ENCODE data around the gene GALK1.

The GALK1 gene

GRCh38 chr17:75721463-75722011, 43.5 kb downstream of the GALK1 start:
- peak; percentile 72 for ATAC-seq
- TF ChIP-seq ZNF8 (CRISPR knock-in tag; IDR thresholded peaks at IDR 0.05) (no peak), CSDC2 (CRISPR knock-in tag; IDR thresholded peaks at IDR 0.05) (no peak), ZFP30 (CRISPR knock-in tag; IDR thresholded peaks at IDR 0.05) (no peak), SNAI2 (CRISPR knock-in tag; IDR thresholded peaks at IDR 0.05) (no peak), GLIS3 (CRISPR knock-in tag; IDR thresholded peaks at IDR 0.05) (no peak), CREB5 (CRISPR knock-in tag; IDR thresholded peaks at IDR 0.05; ENCODE audit: low read depth) (no peak), PATZ1 (CRISPR knock-in tag; IDR thresholded peaks at IDR 0.05; ENCODE audit: borderline replicate concordance) (no peak), ZNF70 (CRISPR knock-in tag; IDR thresholded peaks at IDR 0.05) (no peak), BACH2 (CRISPR knock-in tag; IDR thresholded peaks at IDR 0.05; ENCODE audit: borderline replicate concordance) (no peak), ARNTL (CRISPR knock-in tag; IDR thresholded peaks at IDR 0.05; ENCODE audit: borderline replicate concordance, low read depth) (no peak), RARB (CRISPR knock-in tag; IDR thresholded peaks at IDR 0.05) (no peak), TOX (CRISPR knock-in tag; IDR thresholded peaks at IDR 0.05; ENCODE audit: borderline replicate concordance) (no peak), TCF4 (CRISPR knock-in tag; IDR thresholded peaks at IDR 0.05; ENCODE audit: borderline replicate concordance) (no peak), ZNF565 (CRISPR knock-in tag; conservative IDR thresholded peaks at IDR 0.05; ENCODE audit: low read depth) (no peak), ISL1 (CRISPR knock-in tag; IDR thresholded peaks at IDR 0.05) (no peak)
- TF ChIP-seq, protein P1, sequence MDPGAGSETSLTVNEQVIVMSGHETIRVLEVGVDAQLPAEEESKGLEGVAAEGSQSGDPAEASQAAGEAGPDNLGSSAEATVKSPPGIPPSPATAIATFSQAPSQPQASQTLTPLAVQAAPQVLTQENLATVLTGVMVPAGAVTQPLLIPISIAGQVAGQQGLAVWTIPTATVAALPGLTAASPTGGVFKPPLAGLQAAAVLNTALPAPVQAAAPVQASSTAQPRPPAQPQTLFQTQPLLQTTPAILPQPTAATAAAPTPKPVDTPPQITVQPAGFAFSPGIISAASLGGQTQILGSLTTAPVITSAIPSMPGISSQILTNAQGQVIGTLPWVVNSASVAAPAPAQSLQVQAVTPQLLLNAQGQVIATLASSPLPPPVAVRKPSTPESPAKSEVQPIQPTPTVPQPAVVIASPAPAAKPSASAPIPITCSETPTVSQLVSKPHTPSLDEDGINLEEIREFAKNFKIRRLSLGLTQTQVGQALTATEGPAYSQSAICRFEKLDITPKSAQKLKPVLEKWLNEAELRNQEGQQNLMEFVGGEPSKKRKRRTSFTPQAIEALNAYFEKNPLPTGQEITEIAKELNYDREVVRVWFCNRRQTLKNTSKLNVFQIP (CRISPR knock-in tag; IDR thresholded peaks at IDR 0.05; ENCODE audit: borderline replicate concordance, low read depth) = no peak
- TF ChIP-seq, protein P2, sequence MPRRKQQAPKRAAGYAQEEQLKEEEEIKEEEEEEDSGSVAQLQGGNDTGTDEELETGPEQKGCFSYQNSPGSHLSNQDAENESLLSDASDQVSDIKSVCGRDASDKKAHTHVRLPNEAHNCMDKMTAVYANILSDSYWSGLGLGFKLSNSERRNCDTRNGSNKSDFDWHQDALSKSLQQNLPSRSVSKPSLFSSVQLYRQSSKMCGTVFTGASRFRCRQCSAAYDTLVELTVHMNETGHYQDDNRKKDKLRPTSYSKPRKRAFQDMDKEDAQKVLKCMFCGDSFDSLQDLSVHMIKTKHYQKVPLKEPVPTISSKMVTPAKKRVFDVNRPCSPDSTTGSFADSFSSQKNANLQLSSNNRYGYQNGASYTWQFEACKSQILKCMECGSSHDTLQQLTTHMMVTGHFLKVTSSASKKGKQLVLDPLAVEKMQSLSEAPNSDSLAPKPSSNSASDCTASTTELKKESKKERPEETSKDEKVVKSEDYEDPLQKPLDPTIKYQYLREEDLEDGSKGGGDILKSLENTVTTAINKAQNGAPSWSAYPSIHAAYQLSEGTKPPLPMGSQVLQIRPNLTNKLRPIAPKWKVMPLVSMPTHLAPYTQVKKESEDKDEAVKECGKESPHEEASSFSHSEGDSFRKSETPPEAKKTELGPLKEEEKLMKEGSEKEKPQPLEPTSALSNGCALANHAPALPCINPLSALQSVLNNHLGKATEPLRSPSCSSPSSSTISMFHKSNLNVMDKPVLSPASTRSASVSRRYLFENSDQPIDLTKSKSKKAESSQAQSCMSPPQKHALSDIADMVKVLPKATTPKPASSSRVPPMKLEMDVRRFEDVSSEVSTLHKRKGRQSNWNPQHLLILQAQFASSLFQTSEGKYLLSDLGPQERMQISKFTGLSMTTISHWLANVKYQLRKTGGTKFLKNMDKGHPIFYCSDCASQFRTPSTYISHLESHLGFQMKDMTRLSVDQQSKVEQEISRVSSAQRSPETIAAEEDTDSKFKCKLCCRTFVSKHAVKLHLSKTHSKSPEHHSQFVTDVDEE (CRISPR knock-in tag; IDR thresholded peaks at IDR 0.05) = no peak

DNA sequence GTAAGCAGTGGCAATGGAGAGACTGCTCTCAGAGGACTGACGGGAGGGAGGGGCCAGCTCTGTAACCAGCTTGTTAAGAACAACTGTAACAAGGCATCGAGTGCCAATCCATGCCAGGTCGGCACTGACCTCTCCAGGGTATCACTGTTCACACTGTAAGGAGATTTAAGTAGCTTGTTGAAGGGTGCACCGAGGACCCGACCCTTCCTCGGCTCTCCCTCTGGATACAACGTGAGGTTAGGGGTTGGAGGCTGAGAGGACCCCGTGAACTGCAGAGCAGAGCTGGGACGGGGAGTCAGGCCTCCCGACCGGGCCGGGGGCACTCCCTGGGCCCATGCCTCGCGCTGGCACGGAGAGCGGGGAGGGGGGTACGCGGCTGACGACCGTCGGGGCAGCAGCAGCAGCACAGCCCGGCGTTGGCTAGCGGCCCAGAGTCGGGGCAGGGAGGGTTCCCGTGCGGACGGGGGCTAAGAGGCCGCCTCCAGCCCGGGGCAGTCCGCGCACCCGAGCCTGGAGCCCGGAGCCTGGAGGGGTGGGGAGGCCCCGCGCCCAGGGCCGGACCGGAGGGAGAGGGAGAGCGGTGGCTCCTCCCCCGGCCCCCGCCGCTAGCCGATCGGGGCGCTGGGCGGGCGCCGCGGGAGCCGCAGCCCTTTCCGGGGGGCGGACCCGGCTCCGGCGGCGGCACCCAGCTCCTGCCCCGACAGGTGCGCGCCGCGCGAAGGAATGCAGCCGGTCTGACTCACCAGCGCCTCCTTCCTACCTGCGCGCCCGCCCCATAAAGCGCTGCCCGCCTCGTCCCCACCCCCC, 44.1 kb downstream of the GALK1 start, which contains the start of gene ITGB4:
Gene ITGB4, plus strand, starts transcription at position 804 of the 807 bp plus-strand sequence. CDS start 3,245 bp downstream, outside the sequence.
- TF ChIP-seq, protein P2 (CRISPR knock-in tag; IDR thresholded peaks at IDR 0.05) = no peak
- TF ChIP-seq CSDC2 (CRISPR knock-in tag; IDR thresholded peaks at IDR 0.05) (no peak), OSR1 (CRISPR knock-in tag; IDR thresholded peaks at IDR 0.05) (no peak), ZFP3 (CRISPR knock-in tag; IDR thresholded peaks at IDR 0.05) (no peak), ARNTL (CRISPR knock-in tag; IDR thresholded peaks at IDR 0.05; ENCODE audit: borderline replicate concordance, low read depth) (no peak), SNAI2 (CRISPR knock-in tag; IDR thresholded peaks at IDR 0.05) (no peak), PPARA (CRISPR knock-in tag; IDR thresholded peaks at IDR 0.05; ENCODE audit: borderline replicate concordance) (no peak), CSRNP3 (CRISPR knock-in tag; IDR thresholded peaks at IDR 0.05) (no peak), ZC3H10 (CRISPR knock-in tag; IDR thresholded peaks at IDR 0.05) (no peak)
- ATAC-seq = peak; percentile 57

Data from SK-N-SH treated with all-trans-retinoic acid at 6 μM for 48 hours (cell line).